ENCODE measurements around the gene ARRB1.

The ARRB1 gene

GRCh38 chr11:75351541-75351790 lies at the start of gene ARRB1:
ARRB1 (minus strand) TSS chr11:75351661; CDS start chr11:75351607, 54 bp downstream.
- TF ChIP-seq, protein P1, sequence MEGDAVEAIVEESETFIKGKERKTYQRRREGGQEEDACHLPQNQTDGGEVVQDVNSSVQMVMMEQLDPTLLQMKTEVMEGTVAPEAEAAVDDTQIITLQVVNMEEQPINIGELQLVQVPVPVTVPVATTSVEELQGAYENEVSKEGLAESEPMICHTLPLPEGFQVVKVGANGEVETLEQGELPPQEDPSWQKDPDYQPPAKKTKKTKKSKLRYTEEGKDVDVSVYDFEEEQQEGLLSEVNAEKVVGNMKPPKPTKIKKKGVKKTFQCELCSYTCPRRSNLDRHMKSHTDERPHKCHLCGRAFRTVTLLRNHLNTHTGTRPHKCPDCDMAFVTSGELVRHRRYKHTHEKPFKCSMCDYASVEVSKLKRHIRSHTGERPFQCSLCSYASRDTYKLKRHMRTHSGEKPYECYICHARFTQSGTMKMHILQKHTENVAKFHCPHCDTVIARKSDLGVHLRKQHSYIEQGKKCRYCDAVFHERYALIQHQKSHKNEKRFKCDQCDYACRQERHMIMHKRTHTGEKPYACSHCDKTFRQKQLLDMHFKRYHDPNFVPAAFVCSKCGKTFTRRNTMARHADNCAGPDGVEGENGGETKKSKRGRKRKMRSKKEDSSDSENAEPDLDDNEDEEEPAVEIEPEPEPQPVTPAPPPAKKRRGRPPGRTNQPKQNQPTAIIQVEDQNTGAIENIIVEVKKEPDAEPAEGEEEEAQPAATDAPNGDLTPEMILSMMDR (IDR thresholded peaks at IDR 0.05; ENCODE audit: low read length, missing control alignments): no peak
- H3K4me3 ChIP-seq (replicated peaks; ENCODE audit: low read depth, low read length): peak within 1 kb of the TSS; percentile 62
- no peak for DNase-seq (ENCODE audit: low read depth)

DNA sequence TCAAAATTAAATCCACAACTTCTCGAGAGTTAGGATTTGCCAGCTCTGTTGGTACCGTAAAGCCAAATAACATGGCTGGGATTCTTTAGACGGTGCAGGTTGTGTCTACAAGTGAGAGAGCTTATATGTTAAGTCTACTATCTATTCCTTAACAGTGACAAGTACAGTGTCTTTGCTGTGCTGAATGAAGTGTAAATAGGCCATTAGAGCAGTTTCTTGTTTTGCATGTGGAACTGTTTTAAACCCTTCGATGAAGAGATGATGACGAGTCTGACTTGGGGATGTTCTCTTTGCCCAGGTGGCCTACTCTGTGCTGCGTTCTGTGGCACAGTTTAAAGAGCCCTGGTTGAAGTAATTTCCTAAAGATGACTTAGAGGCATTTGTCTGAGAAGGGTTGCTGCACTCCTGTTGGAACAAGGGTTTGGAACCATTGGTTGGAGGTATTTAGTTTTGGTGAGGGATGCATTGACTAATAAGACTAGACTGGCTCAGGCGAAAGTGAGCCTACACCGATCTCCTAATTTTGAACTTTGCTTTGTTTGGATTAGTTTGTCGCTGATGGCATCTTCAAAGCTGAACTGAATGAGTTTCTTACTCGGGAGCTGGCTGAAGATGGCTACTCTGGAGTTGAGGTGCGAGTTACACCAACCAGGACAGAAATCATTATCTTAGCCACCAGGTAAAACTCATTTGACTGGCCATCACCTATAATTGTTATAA lies 48.8 kb upstream of the ARRB1 start:
- no peak for DNase-seq (ENCODE audit: low read depth)
- TF ChIP-seq, protein P1 (IDR thresholded peaks at IDR 0.05; ENCODE audit: low read length, missing control alignments): no peak
- peak overlapping the region; percentile 85 for H3K4me3 ChIP-seq (replicated peaks; ENCODE audit: low read depth, low read length)

DNA sequence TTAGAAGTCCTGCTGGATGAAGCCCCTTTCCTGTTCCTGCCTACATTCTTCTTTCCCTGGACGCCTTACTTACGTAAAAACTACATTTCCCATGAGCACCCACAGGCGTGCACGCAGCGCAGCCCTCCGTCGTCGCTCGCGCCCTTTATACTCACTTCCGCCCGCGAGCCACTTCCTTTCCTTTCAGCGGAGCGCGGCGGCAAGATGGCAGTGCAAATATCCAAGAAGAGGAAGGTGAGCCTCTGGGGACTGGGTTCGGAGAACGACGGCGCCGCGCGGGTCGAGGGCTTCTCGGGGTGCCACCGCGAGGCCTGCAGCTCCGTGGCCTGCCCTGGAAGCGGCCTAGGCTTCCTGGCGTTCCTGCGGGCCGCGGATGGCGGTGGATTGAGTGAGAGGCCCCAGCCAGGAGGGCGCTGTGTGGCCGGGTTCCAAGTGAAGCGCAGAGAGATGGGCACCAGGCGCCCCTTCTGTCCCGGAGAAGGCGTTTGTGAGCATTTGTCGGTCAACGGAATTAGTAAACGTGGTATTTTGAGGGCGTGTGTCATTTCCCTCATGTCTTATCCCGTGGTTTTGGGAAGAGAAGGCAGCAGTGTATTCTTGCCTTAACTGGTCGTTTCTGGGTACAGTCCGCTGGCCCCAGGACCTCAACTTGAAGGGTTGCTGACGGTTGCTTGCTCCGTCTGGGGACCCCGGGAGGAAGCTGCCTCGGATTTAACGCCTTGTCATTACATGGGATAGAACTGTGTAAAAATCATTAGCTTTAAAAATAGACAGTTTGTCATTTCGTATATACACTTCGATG lies 48.1 kb upstream of the ARRB1 start, which contains the start of gene RPS3:
TSS of gene RPS3 (plus strand) at position 175 of the 802 bp plus-strand sequence. CDS start at position 205, 30 bp downstream.
- DNase-seq (ENCODE audit: low read depth): peak; percentile 93
- H3K4me3 ChIP-seq (replicated peaks; ENCODE audit: low read depth, low read length): peak within 1 kb of the TSS; percentile 85
- TF ChIP-seq, protein P1 (IDR thresholded peaks at IDR 0.05; ENCODE audit: low read length, missing control alignments): no peak

DNA sequence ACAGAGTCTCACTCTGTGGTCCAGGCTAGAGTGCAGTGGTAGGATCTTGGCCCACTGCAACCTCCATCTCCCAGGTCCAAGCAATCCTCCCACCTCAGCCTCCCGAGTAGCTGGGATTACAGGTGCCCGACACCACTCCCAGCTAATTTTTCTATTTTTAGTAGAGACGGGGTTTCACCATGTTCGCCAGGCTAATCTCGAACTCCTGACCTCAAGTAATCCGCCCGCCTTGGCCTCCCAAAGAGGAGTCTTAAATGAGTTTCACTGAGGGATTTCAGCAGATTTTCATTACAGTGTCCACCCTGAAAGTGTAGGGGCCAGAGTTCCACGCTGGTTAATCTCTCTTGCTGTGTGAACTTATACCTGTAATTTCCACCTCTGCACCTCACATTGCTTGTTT lies 47.4 kb upstream of the ARRB1 start:
- TF ChIP-seq, protein P1 (IDR thresholded peaks at IDR 0.05; ENCODE audit: low read length, missing control alignments): no peak

DNA sequence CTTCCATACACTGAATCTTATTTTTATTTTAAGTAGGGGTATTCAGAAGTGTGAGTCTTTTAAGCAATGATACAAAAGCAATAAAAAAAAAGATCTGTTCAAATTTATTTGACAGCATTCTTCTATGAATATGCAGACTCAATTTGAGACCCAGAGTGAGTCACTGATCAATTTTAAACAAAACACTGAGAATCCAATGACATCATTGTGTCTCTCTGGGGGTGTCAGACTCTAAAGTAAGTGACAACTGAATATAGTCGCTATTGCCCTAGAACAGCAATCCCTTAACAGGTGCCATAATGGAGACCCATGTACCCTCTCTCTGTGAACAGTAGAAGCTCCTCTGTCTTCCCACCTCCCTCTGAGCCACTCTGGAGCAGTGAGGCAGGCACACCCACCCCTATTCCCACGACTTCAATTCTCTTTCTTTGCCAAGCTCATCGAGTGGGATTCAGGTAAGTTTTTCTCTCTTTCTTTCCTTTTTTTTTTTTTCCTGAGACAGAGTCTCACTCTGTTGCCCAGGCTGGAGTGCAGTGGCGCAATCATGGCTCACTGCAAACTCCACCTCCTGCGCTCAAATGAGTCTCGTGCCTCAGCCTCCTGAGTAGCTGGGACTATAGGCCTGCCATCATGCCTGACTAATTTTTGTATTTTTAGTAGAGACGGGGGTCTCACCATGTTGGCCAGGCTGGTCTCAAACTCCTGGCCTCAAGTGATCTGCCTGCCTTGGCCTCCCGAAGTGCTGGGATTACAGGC lies 42.8 kb upstream of the ARRB1 start:
- no peak for DNase-seq (ENCODE audit: low read depth)
- H3K4me3 ChIP-seq (replicated peaks; ENCODE audit: low read depth, low read length): no peak overlapping the region
- TF ChIP-seq, protein P1 (IDR thresholded peaks at IDR 0.05; ENCODE audit: low read length, missing control alignments): no peak

More for the DNA sequence above, 47.4 kb upstream of the ARRB1 start:
- DNase-seq (ENCODE audit: low read depth): no peak
- H3K4me3 ChIP-seq (replicated peaks; ENCODE audit: low read depth, low read length): no peak overlapping the region

DNA sequence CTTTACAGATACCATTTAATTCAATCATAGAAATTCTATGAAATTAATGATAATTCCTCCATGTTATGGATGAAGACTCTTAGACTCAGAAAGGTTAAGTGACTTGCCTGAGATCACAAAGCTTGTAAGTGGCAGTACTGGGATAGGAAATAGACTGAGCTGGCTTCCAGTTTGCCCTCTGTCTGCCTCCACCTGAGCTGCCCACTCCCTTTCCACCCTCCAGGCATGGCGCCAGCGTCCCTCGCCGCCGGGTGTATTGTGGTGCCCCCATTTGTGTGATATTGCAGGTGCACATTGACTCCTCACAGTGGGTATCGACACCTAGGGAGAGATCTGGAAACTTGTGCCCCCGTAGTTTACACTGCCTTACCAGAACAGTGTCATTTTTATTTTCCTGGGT lies 38.5 kb upstream of the ARRB1 start:
- TF ChIP-seq, protein P1 (IDR thresholded peaks at IDR 0.05; ENCODE audit: low read length, missing control alignments): no peak
- DNase-seq (ENCODE audit: low read depth): no peak
- no peak overlapping the region for H3K4me3 ChIP-seq (replicated peaks; ENCODE audit: low read depth, low read length)
